Kidney glomerular epithelial cell (primary cell): Measurements from ENCODE around the gene RHOD.
A peak's percentile ranks its signal among the peaks of the same experiment; 100 is the strongest.

Experiments used
- DNase-seq: peaks from one replicate; lab custom pipeline; 2025; lab: John Stamatoyannopoulos, UW

The RHOD gene

DNA sequence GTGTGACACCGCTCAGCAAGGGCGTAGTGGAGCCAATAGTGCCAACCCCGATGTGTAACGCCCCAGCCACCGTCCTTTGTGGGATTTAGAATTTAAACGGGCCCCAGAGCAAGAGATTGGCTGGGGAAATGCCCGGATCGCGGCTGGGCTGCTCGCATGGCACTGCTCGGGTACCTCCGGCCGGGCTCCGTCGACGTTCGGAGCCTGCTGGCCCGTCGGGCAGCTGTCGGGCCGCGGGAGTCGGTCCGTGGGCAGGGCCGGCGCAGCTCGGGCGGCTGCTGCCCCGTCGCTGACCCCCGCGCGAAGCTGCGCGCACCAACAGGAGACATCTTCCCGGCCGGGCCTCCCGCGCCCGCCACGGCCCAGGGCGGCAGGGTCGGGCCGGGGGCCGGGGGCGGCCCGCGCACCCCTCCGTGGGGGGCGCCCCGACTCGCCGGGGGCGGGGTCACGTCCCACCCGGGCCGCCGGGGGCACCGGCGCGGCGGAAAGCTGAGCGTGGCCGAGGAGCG, 61.1 kb downstream of the RHOD start:
- no peak for DNase-seq

DNA sequence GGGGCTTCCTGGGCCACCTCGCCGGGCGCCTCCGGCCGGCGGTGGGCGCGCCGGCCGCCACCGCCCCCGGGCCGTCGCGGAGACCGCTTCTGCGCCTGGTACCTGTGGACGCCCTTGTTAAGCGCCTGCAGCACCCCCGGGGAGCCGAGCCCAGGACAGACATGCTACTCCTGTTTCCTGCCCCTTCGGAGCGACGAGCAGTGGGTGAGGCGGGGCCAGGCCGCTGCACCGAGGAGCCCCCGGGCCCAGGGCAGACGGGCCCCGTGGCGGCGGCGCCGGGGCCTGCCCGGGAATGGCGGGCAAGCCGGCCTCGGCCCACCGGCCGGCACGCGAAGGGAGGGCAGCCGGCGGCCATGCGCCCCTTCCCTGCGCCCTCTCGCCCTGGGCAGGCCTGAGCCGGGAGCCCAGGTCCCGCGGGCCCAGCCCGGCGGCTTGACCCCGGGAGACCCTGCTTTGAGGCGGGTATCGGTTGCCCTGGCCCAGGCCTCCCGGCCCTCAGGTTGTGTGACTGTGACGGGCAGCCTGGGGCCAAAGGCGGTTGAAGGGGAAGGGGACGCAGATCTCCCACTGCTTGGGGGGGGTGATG, 61.6 kb downstream of the RHOD start:
- peak; percentile 22 for DNase-seq

- peak; percentile 98 for DNase-seq
These were observed 62.3 kb downstream of the RHOD start, which contains the start of gene KDM2A for GRCh38 chr11:67118801-67119584. TSS of gene KDM2A (plus strand) at chr11:67119263. CDS start at chr11:67121317, 2,054 bp downstream.

DNA sequence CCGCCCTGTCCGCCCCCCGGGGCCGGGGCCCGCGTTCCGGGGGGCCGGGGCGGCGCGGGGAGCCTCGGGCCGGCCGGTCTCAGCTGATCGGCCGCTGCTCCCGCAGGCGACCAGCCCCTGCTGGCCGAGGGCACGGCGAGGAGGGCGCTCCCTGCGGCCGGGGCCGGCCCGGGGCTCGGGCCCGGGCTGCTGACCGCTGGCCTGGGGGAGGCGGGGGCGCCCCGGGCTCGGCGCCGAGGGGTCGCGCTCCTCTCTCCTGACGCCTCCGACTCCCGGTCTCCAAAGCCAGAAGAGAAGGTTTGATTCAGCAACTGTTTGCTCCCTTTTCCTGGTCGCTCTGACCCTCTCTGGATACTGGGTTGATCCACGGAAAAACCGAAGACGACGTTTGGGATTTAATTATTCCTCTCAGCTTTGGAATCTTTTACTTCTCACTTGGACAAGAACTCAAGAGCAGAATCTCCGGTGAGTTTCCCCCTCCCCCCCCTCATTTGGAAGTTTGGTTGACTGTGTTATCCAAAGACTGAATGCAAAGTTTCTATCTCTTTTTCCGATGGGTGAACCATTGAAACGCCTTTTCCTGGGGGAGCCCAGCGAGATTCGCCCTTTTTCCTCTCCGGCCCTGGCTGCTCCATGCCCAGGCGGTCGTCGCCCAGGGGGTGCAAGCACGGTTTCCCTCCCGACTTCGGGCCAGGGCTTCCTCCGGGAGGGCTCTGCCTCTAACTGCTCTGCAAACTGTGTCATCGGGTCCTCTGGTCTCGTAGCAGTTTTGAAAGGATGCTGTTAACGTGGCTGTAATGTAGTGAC, 63.1 kb downstream of the RHOD start:
- DNase-seq = no peak

DNA sequence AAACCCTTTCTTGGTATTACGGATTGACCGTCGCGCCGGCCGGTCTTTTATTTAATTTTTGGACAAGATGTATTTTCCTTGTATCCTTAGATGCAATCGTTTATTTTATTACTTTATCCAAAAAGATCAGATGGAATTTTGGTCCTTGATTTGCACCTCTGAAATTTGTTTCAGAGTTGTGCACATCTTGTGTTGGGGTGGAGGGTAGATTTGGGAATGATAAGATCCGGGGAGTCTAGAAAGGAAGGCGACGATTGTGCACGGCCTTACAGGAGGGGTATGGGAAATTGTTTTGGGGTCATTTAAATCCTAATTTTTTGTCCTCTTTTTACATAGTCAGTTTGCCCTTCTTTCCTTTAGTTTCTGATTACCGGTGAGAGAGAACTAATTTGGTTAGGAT, 63.8 kb downstream of the RHOD start:
- no peak for DNase-seq

DNA sequence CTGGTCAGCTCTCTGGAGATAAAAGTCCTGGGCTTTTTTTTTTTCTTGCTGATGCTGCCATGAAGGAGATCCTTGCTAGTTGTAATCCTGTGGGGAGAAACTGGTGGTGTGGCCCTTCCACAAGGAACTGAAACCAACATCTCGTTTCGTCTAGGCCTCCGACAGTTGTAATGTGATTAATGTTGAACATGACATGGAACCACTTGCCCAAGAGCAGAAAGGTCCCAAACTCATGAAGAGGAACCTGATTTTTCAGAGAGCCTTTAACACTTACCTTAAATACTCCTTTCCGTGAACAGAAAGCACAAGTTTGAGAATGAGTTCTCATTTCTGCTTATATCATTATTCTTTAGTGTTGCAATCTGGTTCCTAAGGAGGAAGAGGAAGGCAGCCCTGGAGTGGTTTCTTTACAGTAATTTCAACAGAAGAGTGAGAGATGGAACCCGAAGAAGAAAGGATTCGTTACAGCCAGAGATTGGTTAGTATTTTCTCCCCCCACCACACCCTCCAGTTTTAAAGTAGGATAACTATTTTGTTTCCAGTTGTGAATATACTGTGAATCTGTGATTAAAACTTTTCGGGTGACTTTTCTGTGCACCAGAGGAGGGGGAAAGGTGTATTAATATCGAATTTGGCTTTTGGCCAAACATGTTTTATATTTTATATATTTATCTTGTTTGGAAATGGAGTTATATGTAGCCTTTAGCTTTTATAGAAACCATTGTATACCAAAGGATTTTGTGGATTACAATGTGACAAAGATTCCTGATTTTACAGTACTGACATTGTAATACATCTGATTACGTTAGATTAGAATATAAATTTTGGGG, 64.4 kb downstream of the RHOD start:
- DNase-seq = no peak
